HG03139 (cell line): ENCODE measurements around the gene FCMR.
"Not testable (repeated sequence)": the region's sequence is repeated elsewhere in the genome, so short reads cannot be mapped to it uniquely, and the experiment has no call there.

Source experiments
- ATAC-seq: cut with Tn5 transposase; IDR thresholded peaks from one replicate; pipeline ENCODE4 v1.9.1; 2021; ENCODE audit not compliant: unreplicated experiment

FCMR gene

GRCh38 chr1:206880314-206880713, 41.4 kb downstream of the FCMR start:
- ATAC-seq: no peak

DNA sequence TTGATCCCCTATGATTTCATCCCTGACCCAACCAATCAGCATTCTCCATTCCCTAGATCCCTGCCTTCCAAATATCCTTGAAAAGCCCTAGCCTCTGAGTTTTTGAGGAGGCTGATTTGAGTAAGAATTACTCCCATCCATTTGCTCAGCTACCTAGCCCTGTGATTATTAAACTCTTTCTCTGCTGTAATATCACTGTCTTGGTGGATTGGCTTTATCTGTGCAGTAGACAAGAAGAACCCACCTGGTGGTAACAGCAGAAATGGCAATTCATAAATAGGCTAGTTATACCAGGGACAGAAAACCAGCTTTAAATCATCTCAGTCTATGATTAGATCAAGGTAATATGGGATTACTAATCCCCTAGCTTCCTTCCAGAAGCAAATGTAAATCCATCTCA, 43.3 kb downstream of the FCMR start:
- ATAC-seq: no peak

DNA sequence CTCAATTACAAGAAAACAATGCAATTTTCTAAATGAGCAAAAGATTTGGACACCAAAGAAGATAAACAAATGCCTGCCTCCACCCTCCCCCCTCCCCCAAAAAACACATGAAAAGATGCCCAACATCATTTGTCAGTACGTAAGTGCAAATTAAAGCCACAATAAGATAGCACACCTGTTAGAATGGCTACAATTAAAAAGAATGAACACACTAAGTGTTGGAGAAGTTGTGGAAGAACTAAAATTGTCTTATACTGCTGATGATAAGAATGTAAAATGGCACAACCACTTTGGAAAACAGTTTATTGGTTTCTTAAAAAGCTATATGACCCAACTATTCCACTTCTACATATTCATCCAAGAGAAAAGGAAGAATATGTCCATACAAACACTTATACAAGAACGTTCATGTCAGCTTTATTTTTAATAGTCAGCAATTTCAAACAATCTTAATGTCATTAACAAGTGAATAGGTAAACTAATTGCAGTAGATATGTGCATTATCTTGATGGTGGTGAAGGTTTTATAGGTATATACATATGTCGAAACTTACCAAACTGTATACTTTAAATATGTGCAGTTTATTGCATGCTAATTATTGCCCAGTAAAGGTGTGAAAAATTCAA, 45.9 kb downstream of the FCMR start:
- ATAC-seq: no peak

DNA sequence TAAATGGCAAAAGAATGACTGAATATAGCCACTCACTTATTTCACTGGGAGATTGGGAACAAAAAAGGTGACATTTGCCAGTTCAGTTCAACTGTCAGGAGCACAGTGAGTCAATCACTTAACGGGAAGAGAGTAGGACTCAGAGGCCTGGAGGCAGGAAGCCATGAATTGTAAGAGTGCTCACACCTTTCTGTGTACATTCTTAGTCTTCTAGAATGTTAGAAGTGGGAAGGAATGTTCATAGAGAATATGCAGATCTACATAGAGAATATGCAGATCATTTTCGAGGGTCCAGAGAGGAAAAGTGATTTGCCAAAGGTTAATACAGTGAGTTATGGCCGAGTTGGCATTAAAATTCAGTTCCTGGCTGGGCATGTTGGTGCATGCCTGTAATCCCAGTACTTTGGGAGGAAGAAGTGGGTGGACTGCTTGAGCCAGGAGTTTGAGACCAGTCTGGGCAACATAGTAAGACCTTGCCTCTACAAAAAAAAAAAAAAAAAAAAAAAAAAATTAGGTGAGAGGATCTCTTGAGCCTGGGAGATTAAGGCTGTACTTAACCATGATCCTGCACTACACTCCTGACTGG, 48.0 kb downstream of the FCMR start:
- ATAC-seq: no peak

GRCh38 chr1:206872139-206872538, 49.6 kb downstream of the FCMR start:
- no peak for ATAC-seq

GRCh38 chr1:206868264-206868663, 53.5 kb downstream of the FCMR start:
- ATAC-seq: no peak

DNA sequence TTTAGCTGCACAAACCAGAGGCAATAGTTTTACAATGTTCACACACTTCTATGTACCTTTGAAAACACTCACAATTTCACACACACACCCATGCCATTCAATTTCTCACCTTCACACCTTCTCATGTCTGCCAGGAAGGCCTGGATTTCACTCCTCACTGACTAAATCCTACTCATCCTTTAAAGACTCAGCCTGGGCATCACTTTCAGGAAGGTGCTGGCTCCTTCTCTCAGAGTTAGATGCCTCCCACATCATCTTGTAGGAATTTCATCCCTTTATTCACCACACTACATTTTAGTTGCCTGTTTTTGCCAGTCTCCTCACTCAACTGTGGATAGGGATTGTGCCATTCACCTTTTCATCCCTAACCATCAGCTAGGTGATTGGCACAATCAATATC, 54.0 kb downstream of the FCMR start:
- no peak for ATAC-seq

GRCh38 chr1:206867239-206867638, 54.5 kb downstream of the FCMR start:
- ATAC-seq: no peak

GRCh38 chr1:206866062-206866461, 55.7 kb downstream of the FCMR start:
- no peak for ATAC-seq

GRCh38 chr1:206864939-206865671, 56.6 kb downstream of the FCMR start, which contains the start of gene IL20:
IL20 (plus strand) TSS chr1:206865623; CDS start chr1:206865853, 230 bp downstream.
- ATAC-seq: no peak

DNA sequence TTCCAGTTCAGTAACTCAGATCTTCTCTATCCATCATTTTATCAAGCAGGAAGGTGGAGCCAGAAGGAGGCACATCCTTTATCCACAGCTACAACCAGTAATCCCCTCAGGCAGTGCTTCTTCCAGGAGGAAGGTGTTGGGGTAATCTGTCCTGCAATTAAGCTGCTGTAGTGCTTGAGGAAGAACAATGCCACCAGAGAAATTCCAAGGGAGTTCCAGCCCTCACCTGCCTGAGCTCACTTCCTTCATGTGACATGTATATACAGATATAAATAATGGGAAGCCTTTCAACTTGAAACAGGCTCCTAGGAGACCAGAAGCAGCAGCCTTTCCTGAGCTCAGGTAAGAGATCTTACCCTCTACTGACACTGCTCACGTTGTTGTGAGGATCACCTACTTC, 58.5 kb downstream of the FCMR start:
- no peak for ATAC-seq

GRCh38 chr1:206860165-206860564, 61.6 kb downstream of the FCMR start:
- ATAC-seq: no peak

DNA sequence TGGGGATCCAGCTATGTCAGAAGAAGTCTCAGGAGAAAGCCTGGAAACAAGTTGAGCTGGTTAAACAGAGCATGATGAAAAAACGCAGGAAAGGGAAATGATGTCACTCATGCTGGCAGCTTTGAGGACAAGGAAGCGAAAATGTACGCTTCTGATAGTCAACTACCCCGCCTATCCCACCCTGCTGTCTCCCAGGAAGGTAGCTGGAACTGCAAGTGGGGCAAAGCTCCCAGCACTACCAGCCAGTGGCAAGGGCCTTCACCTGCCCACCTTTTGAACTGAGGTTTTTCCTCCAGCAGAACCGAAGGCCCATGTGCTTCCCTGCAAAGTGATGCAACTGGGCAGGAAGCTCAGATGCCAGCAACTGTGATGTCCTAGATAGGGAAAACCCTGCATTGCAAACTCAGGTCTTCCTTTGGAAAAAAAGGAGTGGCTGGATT, 62.6 kb downstream of the FCMR start:
- ATAC-seq: no peak

DNA sequence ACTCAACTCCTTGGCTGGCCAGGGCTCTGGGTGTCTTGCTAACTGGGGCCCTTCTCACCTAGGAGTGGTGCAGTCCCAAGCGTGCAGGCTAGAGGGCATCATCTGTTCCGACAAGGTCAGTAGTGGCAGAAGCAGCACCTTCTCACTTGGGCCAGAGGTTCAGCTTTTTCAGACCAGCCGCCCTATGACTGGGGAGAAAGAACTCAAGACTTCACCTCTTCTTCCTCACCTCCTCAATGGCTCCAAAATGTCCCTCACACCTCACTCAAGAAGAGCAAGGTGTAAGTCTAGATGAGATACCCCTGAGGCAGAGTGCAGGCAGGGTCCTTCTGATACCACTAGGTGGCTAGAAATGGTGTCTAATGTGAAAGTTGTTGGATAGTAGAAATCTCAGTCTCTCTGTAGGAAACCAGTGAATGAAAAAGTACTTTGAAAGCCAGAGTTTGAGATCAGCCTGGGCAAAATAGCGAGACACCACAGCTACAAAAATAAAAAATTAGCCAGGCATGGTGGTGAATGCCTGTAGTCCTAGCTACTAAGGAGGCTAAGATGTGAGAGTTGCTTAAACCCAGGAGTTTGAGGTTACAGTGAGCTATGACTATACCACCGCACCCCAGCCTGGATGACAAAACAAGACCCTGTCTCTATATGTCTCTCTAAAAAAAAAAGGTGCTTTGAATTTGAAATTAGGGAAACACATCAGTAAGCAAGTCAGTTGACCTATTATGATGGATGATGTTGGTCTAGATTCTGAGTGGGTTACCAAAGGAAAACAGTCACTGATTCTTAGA, 64.9 kb downstream of the FCMR start:
- no peak for ATAC-seq

GRCh38 chr1:206855859-206856258, 65.9 kb downstream of the FCMR start:
- no peak for ATAC-seq

GRCh38 chr1:206854401-206855129, 67.2 kb downstream of the FCMR start:
- ATAC-seq: no peak

DNA sequence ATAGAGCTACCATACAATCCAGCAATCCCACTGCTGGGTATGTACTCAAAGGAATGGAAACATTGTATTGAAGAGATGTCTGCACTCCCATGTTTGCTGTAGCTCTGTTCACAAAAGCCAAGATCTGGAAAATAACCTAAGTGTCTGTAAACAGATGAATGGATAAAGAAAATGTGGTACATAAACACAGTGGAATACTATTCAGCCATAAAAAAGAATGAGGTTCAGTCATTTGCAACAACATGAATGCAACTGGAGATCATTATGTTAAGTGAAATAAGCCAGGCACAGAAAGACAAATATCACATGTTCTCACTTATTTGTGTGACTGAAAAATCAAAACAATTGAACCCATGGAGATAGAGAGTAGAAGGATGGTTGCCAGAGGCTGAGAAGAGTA, 68.0 kb downstream of the FCMR start:
- not testable (repeated sequence) for ATAC-seq
